Transverse colon (tissue), 4 donors: ENCODE measurements around the gene ITPKA. TPM values are rescaled to one million over a fixed set of nuclear protein-coding genes. Genes with fewer than 3 reads are reported as not detected.
A peak's percentile ranks its signal among the peaks of the same experiment; 100 is the strongest.

Experiments
- DNase-seq: peaks from one replicate; pipeline ENCODE4 v3.0.0-alpha.2; 2019
- H3K27ac ChIP-seq, 4 donors: fragments of 200-600 bp; sonication (generic); 2 replicates each; pipeline ENCODE4 v1.5.1; 2016 to 2018; ENCODE audit warnings: inconsistent platforms in 4 of 4
- H3K27me3 ChIP-seq: fragments of 200-600 bp; sonication (generic); 2 replicates; pipeline ENCODE4 v1.5.1; 2017; ENCODE audit warnings: inconsistent platforms
- H3K36me3 ChIP-seq, 4 donors: fragments of 200-600 bp; sonication (generic); 2 replicates each; pipeline ENCODE4 v1.5.1; 2017 to 2019; ENCODE audit warnings: inconsistent platforms in 4 of 4
- H3K4me1 ChIP-seq, 4 donors: fragments of 200-600 bp; sonication (generic); 2 replicates each; pipeline ENCODE4 v1.5.1; 2017 to 2020; ENCODE audit warnings: inconsistent platforms in 4 of 4
- H3K4me3 ChIP-seq, 4 donors: fragments of 200-600 bp; sonication (generic); 1 replicate in 1 of 4; 2 replicates in 3 of 4; pipeline versions ENCODE4 v1.5.1 to v1.6.1; 2017 to 2019; ENCODE audit warnings: inconsistent platforms in 4 of 4
- H3K9me3 ChIP-seq, 2 donors: fragments of 200-600 bp; sonication (generic); 2 replicates each; pipeline ENCODE4 v1.5.1; 2017 to 2019; ENCODE audit warnings: inconsistent platforms in 2 of 2
- EP300 ChIP-seq: sonication (generic); formaldehyde crosslinking; IDR thresholded peaks from one replicate; pipeline ENCODE4 v1.6.1; 2017; ENCODE audit warnings: antibody characterized with exemption, low read depth
- POLR2A ChIP-seq: fragments of 450-650 bp; IDR thresholded peaks from one replicate; pipeline ENCODE4 v1.6.1; 2016; ENCODE audit warnings: antibody characterized with exemption, mild to moderate bottlenecking, moderate library complexity
- POLR2AphosphoS5 ChIP-seq, 3 donors: sonication (generic); formaldehyde crosslinking; IDR thresholded peaks; one replicate each; pipeline ENCODE4 v1.6.1; 2016; ENCODE audit warnings: antibody characterized with exemption in 3 of 3
- WGBS, 2 donors: methylation state at CpG; one replicate each; pipeline ENCODE4 v1.1.5; 2018; ENCODE audit warnings: low coverage in 1 of 2; 5-methylcytosine and 5-hydroxymethylcytosine counted together
- in situ Hi-C, 4 donors: fragments of 200-750 bp; cut with MboI; loops; one replicate each; pipeline versions ENCODE4 v1.15.0 to v1.15.1; 2017; ENCODE audit warnings: low sequenced_read_pairs in 3 of 4, low pct_ligation_motif_present in 1 of 4, low pct_unique_long_range_greater_than_20kb in 1 of 4
- intact Hi-C: fragments of 100-400 bp; cut with DNase I; formaldehyde crosslinking; loops from one replicate; pipeline ENCODE4 v1.15.1; 2023; ENCODE audit warnings: low total_unique reads
- total RNA-seq, 4 donors: library from RNA; depleted of rRNA; stranded (reverse); fragments of >200 nt; gene quantifications; one replicate each; pipeline ENCODE4 v1.1.0, GENCODE V29; 2016
- TF ChIP-seq, protein P1 (sequence below), 5 experiments: fragments of 200-600 bp in 3 of 5; fragments of 450-650 bp in 2 of 5; sonication (generic) in 3 of 5; IDR thresholded peaks; 1 replicate in 2 of 5; 2 replicates in 3 of 5; pipeline ENCODE4 v1.5.1; 2016 to 2017; ENCODE audit warnings: antibody characterized with exemption in 5 of 5, inconsistent platforms in 3 of 5, mild to moderate bottlenecking in 2 of 5, moderate library complexity in 1 of 5

Gene ITPKA
- total RNA-seq, 4 donors from 2014 or later: 57.6 to 161 (median 116) TPM

DNA sequence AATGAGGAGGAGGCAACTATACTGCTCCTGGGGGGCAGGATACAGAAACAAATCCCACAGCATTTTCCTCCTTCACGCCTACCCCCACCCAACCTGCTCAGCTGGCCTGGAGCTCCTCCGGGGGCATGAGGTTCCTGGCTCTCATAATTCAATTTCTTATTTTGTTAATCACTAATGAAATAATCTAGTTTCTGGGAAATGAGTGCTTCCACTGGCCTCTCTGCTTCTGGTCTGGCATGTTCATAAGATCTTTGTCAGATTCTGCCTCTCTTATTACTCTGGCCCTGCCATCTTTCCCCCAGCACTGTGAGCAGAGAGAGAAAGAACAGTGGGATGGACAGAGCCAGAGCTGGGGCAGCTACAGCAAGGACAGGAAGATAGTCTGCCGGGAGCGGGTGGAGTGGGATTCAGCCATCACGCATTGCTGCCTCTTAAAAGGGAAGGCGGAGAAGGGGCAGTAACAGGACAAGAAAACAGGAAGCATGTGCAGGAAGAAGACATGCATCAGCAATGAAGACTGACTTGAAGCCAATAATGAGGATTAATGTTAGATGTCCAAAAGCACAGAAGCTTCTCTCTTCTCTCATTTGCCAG, 36.8 kb downstream of the ITPKA start:
- H3K27me3 ChIP-seq: no peaks in the 10 kb centered on the region
- H3K27ac ChIP-seq: no peak overlapping the region
- in situ Hi-C loops (loop anchor here in 1 of 4 donors (25.0 kb wide), 1 partner anchor 93 kb away; no protein-coding TSS in a partner anchor), intact Hi-C loops (no loop called here)
- DNase-seq: no peak
- no peaks in the 10 kb centered on the region for H3K4me1 ChIP-seq
- 80 to 100% methylated on average over 1 to 6 of the region's 6 CpGs for WGBS, 2 donors
- no peaks in the 10 kb centered on the region for H3K9me3 ChIP-seq
- no peak overlapping the region for H3K4me3 ChIP-seq
- TF ChIP-seq, protein P1, sequence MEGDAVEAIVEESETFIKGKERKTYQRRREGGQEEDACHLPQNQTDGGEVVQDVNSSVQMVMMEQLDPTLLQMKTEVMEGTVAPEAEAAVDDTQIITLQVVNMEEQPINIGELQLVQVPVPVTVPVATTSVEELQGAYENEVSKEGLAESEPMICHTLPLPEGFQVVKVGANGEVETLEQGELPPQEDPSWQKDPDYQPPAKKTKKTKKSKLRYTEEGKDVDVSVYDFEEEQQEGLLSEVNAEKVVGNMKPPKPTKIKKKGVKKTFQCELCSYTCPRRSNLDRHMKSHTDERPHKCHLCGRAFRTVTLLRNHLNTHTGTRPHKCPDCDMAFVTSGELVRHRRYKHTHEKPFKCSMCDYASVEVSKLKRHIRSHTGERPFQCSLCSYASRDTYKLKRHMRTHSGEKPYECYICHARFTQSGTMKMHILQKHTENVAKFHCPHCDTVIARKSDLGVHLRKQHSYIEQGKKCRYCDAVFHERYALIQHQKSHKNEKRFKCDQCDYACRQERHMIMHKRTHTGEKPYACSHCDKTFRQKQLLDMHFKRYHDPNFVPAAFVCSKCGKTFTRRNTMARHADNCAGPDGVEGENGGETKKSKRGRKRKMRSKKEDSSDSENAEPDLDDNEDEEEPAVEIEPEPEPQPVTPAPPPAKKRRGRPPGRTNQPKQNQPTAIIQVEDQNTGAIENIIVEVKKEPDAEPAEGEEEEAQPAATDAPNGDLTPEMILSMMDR (IDR thresholded peaks at IDR 0.05): no peak
- TF ChIP-seq POLR2A (no peak), POLR2AphosphoS5 (IDR thresholded peaks at IDR 0.05) (no peak)
- H3K36me3 ChIP-seq: peaks cover 0 to 55% (median 22%) of the 10 kb centered on the region in 4 donors

DNA sequence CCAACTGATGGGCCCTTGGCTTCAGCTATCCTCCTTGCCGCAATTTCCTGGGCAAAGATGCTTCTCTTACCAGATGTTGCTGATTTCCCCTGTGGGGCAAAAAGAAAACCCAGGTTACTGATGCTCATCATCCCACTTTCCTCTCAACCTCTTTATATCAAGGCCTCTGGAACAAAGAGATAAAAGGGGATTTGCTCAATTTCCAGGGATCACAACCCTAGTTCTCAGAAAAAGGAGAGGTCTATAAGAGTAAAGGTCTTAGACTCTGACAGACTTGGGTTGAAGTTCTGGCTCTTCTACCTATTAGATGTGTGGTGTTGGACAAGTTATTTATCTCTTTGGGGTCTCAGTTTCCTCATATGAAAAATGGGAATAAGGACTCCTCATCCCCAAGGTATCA, 41.9 kb downstream of the ITPKA start:
- WGBS, 2 donors: 100% methylated on average over 1 of the region's 1 CpG; no CpG with 5 or more reads in 1 of the 2 donors
- Histone ChIP-seq H3K36me3 (peaks cover 0 to 33% (median 13%) of the 10 kb centered on the region in 4 donors), H3K27me3 (no peaks in the 10 kb centered on the region), H3K4me1 (no peaks in the 10 kb centered on the region), H3K27ac (no peak overlapping the region), H3K4me3 (no peak overlapping the region), H3K9me3 (no peaks in the 10 kb centered on the region)
- intact Hi-C loops (no loop called here), in situ Hi-C loops (loop anchor here in 1 of 4 donors (25.0 kb wide), 1 partner anchor 98 kb away; no protein-coding TSS in a partner anchor)
- DNase-seq: no peak
- TF ChIP-seq, protein P1 (IDR thresholded peaks at IDR 0.05): no peak
- no peak for TF ChIP-seq POLR2AphosphoS5 (IDR thresholded peaks at IDR 0.05)
- TF ChIP-seq POLR2A: no peak
- no peak for TF ChIP-seq EP300

DNA sequence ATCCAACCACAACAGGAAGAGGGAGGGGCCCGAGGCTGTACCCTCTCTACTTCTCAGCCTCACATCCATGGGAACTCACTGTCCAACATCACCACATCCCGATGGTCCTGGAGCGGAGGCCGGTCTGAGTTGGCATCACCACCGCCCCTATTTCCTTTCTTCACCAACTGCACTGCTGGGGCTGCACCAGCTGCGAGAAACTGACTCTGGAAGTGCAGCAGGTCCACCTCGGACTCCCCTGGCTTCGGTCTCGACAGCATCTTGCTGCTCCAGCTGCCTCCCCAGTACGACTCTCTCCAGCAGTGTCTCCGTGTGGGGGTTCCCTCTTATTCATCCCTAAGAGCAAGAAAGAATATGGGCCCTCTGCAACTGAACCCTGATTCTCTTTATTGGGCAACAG, 43.2 kb downstream of the ITPKA start:
- Histone ChIP-seq H3K27me3 (no peaks in the 10 kb centered on the region), H3K27ac (no peak overlapping the region), H3K4me3 (no peak overlapping the region), H3K4me1 (no peaks in the 10 kb centered on the region), H3K36me3 (peaks cover 0 to 28% (median 13%) of the 10 kb centered on the region in 4 donors), H3K9me3 (no peaks in the 10 kb centered on the region)
- in situ Hi-C loops: loop anchor here in 1 of 4 donors (25.0 kb wide), 1 partner anchor 100 kb away; no protein-coding TSS in a partner anchor
- no peak for DNase-seq
- TF ChIP-seq EP300 (no peak), POLR2AphosphoS5 (IDR thresholded peaks at IDR 0.05) (no peak), POLR2A (no peak)
- TF ChIP-seq, protein P1 (IDR thresholded peaks at IDR 0.05): no peak
- intact Hi-C loops: no loop called here
- WGBS, 2 donors: 91% methylated on average over 11 of the region's 11 CpGs; no CpG with 5 or more reads in 1 of the 2 donors

DNA sequence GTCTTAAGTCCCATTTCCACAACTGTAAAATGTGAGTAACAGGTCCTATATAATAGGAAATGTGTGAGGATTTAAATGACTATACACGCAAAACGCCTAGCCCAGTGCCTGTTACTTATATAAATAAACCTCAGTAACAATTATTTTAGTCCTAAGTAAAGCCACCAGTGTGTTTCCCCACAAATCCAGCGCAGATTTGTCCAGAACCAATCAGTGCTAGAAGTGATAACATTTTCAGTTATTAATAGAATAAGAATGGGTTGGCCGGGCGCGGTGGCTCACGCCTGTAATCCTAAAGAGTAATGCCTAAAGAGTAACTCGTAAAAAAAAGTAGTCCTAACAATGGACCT, 49.8 kb downstream of the ITPKA start:
- 7 to 8% methylated on average over 8 of the region's 8 CpGs for WGBS, 2 donors
- intact Hi-C loops (no loop called here), in situ Hi-C loops (loop anchor here in 1 of 4 donors (25.0 kb wide), 1 partner anchor 106 kb away; no protein-coding TSS in a partner anchor)
- peak overlapping the region; percentile 63 to 97 (median 80) for H3K4me3 ChIP-seq
- no peaks in the 10 kb centered on the region for H3K36me3 ChIP-seq
- peaks cover 0 to 6% (median 5%) of the 10 kb centered on the region in 4 donors for H3K4me1 ChIP-seq
- peak overlapping the region; percentile 76 to 83 (median 80) for H3K27ac ChIP-seq
- no peaks in the 10 kb centered on the region for H3K9me3 ChIP-seq
- no peak for TF ChIP-seq POLR2AphosphoS5 (IDR thresholded peaks at IDR 0.05)
- no peak for TF ChIP-seq POLR2A
- no peaks in the 10 kb centered on the region for H3K27me3 ChIP-seq
- no peak for DNase-seq
